ENCODE data around the gene AMBP. TPM values are rescaled to one million over a fixed set of nuclear protein-coding genes. Genes with fewer than 3 reads are reported as not detected.

The AMBP gene
- total RNA-seq, 1 experiment from 2014 or later, result 0.20 TPM

GRCh38 chr9:114098021-114098935 lies 20.2 kb upstream of the AMBP start:
- H3K27ac ChIP-seq (ENCODE audit: insufficient read length, low read depth, low read length), result no peak overlapping the region
- DNase-seq, result peak; percentile 86
- peak overlapping the region; percentile 76 for H2AFZ ChIP-seq (ENCODE audit: low read length)

More at GRCh38 chr9:114098021-114098935, 20.2 kb upstream of the AMBP start:
- Histone ChIP-seq H3K4me1 (ENCODE audit: insufficient read depth, low read length) (0 out of 2 replicates have a peak, but pooled peaks cover 2% of the 10 kb centered on the region), H3K23ac (ENCODE audit: insufficient read length, low read depth, low read length) (no peak overlapping the region), H2BK15ac (ENCODE audit: low read depth, low read length) (no peak overlapping the region), H3K18ac (ENCODE audit: insufficient read length, low read depth, low read length) (no peak overlapping the region), H3K4me2 (ENCODE audit: insufficient read depth, insufficient read length, low read length) (peak overlapping the region; percentile 93), H3K9me3 (ENCODE audit: control insufficient read depth, low read depth, low read length) (no peaks in the 10 kb centered on the region), H3K14ac (ENCODE audit: insufficient read depth, low read length) (no peak overlapping the region), H4K8ac (replicated peaks; ENCODE audit: insufficient read length, low read depth, low read length) (no peak overlapping the region), H3K79me1 (ENCODE audit: insufficient read depth, low read depth, low read length, poor library complexity, severe bottlenecking) (no peaks in the 10 kb centered on the region), H4K5ac (ENCODE audit: insufficient read length, low read depth, low read length) (no peak overlapping the region), H2BK120ac (ENCODE audit: low read depth, low read length, poor library complexity, severe bottlenecking) (no peak overlapping the region), H3K56ac (ENCODE audit: insufficient read length, low read depth, low read length) (no peak overlapping the region), H3K79me2 (ENCODE audit: insufficient read depth, low read length) (no peaks in the 10 kb centered on the region), H2BK12ac (ENCODE audit: insufficient read length, low read depth, low read length) (no peak overlapping the region), H2BK20ac (ENCODE audit: low read depth, low read length, poor library complexity, severe bottlenecking) (no peak overlapping the region), H2BK5ac (ENCODE audit: insufficient read length, low read length) (no peak overlapping the region), H3K27me3 (ENCODE audit: insufficient read depth, low read length) (peaks cover 3% of the 10 kb centered on the region; the same call in 1 of the 2 replicates), H3K4ac (ENCODE audit: low read depth, low read length) (no peak overlapping the region), H3K9ac (ENCODE audit: extremely low read depth, insufficient read length, low read length) (no peak overlapping the region), H4K91ac (ENCODE audit: insufficient read length, low read depth, low read length) (no peak overlapping the region), H2AK5ac (ENCODE audit: insufficient read length, low read length) (no peak overlapping the region), H3T11ph (ENCODE audit: low read length) (no peak overlapping the region), H3K23me2 (ENCODE audit: insufficient read length, low read depth, low read length, poor library complexity, severe bottlenecking) (peaks cover 7% of the 10 kb centered on the region), H4K20me1 (ENCODE audit: control insufficient read depth, insufficient read depth, insufficient read length) (no peaks in the 10 kb centered on the region)
- peak; percentile 17; the same call in 2 of the 3 replicates for TF ChIP-seq CTCF (conservative IDR thresholded peaks at IDR 0.05)
- peak overlapping the region; percentile 74 to 87 for H3K4me3 Mint-ChIP-seq
- peaks cover 64% of the 10 kb centered on the region for H3K27me3 Mint-ChIP-seq (ENCODE audit: low read depth)
- H3K27ac Mint-ChIP-seq, result no peak overlapping the region
- H3K36me3 Mint-ChIP-seq (ENCODE audit: insufficient read depth in 1 of 3, low read depth in 3 of 3), result peaks cover 2 to 11% (median 3%) of the 10 kb centered on the region in 3 experiments; a peak in 4 of 7 replicates
- peaks cover 8 to 22% of the 10 kb centered on the region in 2 experiments for H3K4me1 Mint-ChIP-seq
- WGBS (ENCODE audit: extremely low coverage, insufficient read length, low lambda C conversion rate), result no CpG with 5 or more reads among the region's 77 CpGs
- peaks cover 12% of the 10 kb centered on the region in 2 experiments for H3K9me3 Mint-ChIP-seq
